Retinal pigment epithelial cell (primary cell): ENCODE results near the gene BGN.

Experiments
- DNase-seq: peaks from one replicate; pipeline ENCODE4 v3.0.0-alpha.2; 2010; ENCODE audit warnings: low read depth
- H3K4me3 ChIP-seq: 2 replicates; pipeline ENCODE4 v1.5.1; 2011; ENCODE audit warnings: mild to moderate bottlenecking, low read length, control low read depth, moderate library complexity
- CTCF ChIP-seq: conservative IDR thresholded peaks from 2 replicates; pipeline ENCODE4 v1.5.1; 2011; ENCODE audit warnings: low read depth, low read length, control low read depth, inconsistent platforms

BGN gene

GRCh38 chrX:153485396-153486080, 9.2 kb upstream of the BGN start:
- no peak overlapping the region for H3K4me3 ChIP-seq
- TF ChIP-seq CTCF = no peak
- DNase-seq = no peak

GRCh38 chrX:153486171-153486570, 8.6 kb upstream of the BGN start:
- H3K4me3 ChIP-seq = no peak overlapping the region
- no peak for TF ChIP-seq CTCF
- DNase-seq = no peak

GRCh38 chrX:153487590-153488071, 7.1 kb upstream of the BGN start:
- H3K4me3 ChIP-seq = no peak overlapping the region
- no peak for DNase-seq
- no peak for TF ChIP-seq CTCF

- no peak overlapping the region for H3K4me3 ChIP-seq
- no peak for TF ChIP-seq CTCF
- DNase-seq = no peak
Measured at GRCh38 chrX:153488231-153488914, 6.4 kb upstream of the BGN start.

- DNase-seq = no peak
- no peak for TF ChIP-seq CTCF
- H3K4me3 ChIP-seq = no peak overlapping the region
Measured at GRCh38 chrX:153490217-153490930, 4.4 kb upstream of the BGN start.

- DNase-seq = no peak
- H3K4me3 ChIP-seq = no peak overlapping the region
- no peak for TF ChIP-seq CTCF
Measured at GRCh38 chrX:153491351-153491914, 3.3 kb upstream of the BGN start.
